ENCODE data around the gene GRIK4.

The GRIK4 gene

GRCh38 chr11:120635136-120635810 is 123.7 kb downstream of the GRIK4 start:
- Histone ChIP-seq H3K4me3 (ENCODE audit: low read length) (no peak overlapping the region), H3K79me2 (ENCODE audit: control insufficient read depth, low read length) (no peaks in the 10 kb centered on the region), H3K9me3 (ENCODE audit: control insufficient read depth, insufficient read depth, low read length) (no peaks in the 10 kb centered on the region), H3K4me2 (ENCODE audit: low read length) (no peak overlapping the region), H3K4me1 (ENCODE audit: control insufficient read depth, low read length) (no peaks in the 10 kb centered on the region), H3K36me3 (ENCODE audit: control insufficient read depth, low read length) (no peaks in the 10 kb centered on the region), H3K27me3 (ENCODE audit: control insufficient read depth, low read length) (no peaks in the 10 kb centered on the region), H4K20me1 (ENCODE audit: control insufficient read depth, insufficient read depth, low read depth, low read length) (no peaks in the 10 kb centered on the region), H3F3A (ENCODE audit: control insufficient read depth, insufficient read depth) (no peaks in the 10 kb centered on the region), H3K9me2 (replicated peaks; ENCODE audit: control insufficient read depth, low read length) (no peaks in the 10 kb centered on the region), H3K27ac (ENCODE audit: low read depth, low read length) (no peak overlapping the region)
- TF ChIP-seq EZH2phosphoT487 (IDR thresholded peaks at IDR 0.05; ENCODE audit: borderline replicate concordance, low read length) (no peak), CTCF (IDR thresholded peaks at IDR 0.05; ENCODE audit: low read depth, low read length, poor library complexity, severe bottlenecking) (no peak)

- TF ChIP-seq EZH2phosphoT487 (IDR thresholded peaks at IDR 0.05; ENCODE audit: borderline replicate concordance, low read length) (no peak), CTCF (IDR thresholded peaks at IDR 0.05; ENCODE audit: low read depth, low read length, poor library complexity, severe bottlenecking) (no peak)
- no peaks in the 10 kb centered on the region for H3K27me3 ChIP-seq (ENCODE audit: control insufficient read depth, low read length)
- H3K79me2 ChIP-seq (ENCODE audit: control insufficient read depth, low read length) = no peaks in the 10 kb centered on the region
- no peak overlapping the region for H3K4me2 ChIP-seq (ENCODE audit: low read length)
- no peaks in the 10 kb centered on the region for H4K20me1 ChIP-seq (ENCODE audit: control insufficient read depth, insufficient read depth, low read depth, low read length)
- H3F3A ChIP-seq (ENCODE audit: control insufficient read depth, insufficient read depth) = no peaks in the 10 kb centered on the region
- H3K9me3 ChIP-seq (ENCODE audit: control insufficient read depth, insufficient read depth, low read length) = no peaks in the 10 kb centered on the region
- no peak overlapping the region for H3K27ac ChIP-seq (ENCODE audit: low read depth, low read length)
- H3K4me1 ChIP-seq (ENCODE audit: control insufficient read depth, low read length) = no peaks in the 10 kb centered on the region
- H3K4me3 ChIP-seq (ENCODE audit: low read length) = no peak overlapping the region
- H3K9me2 ChIP-seq (replicated peaks; ENCODE audit: control insufficient read depth, low read length) = no peaks in the 10 kb centered on the region
- no peaks in the 10 kb centered on the region for H3K36me3 ChIP-seq (ENCODE audit: control insufficient read depth, low read length)
These were observed 125.6 kb downstream of the GRIK4 start for GRCh38 chr11:120637131-120637530.

GRCh38 chr11:120642196-120642894 is 130.8 kb downstream of the GRIK4 start:
- TF ChIP-seq EZH2phosphoT487 (IDR thresholded peaks at IDR 0.05; ENCODE audit: borderline replicate concordance, low read length) (no peak), CTCF (IDR thresholded peaks at IDR 0.05; ENCODE audit: low read depth, low read length, poor library complexity, severe bottlenecking) (no peak)
- Histone ChIP-seq H3K27ac (ENCODE audit: low read depth, low read length) (no peak overlapping the region), H3K4me3 (ENCODE audit: low read length) (no peak overlapping the region), H3F3A (ENCODE audit: control insufficient read depth, insufficient read depth) (no peaks in the 10 kb centered on the region), H3K4me2 (ENCODE audit: low read length) (no peak overlapping the region), H3K27me3 (ENCODE audit: control insufficient read depth, low read length) (no peaks in the 10 kb centered on the region; the same call in 1 of the 2 replicates), H3K79me2 (ENCODE audit: control insufficient read depth, low read length) (no peaks in the 10 kb centered on the region), H3K9me2 (replicated peaks; ENCODE audit: control insufficient read depth, low read length) (no peaks in the 10 kb centered on the region), H3K9me3 (ENCODE audit: control insufficient read depth, insufficient read depth, low read length) (no peaks in the 10 kb centered on the region), H3K4me1 (ENCODE audit: control insufficient read depth, low read length) (no peaks in the 10 kb centered on the region), H3K36me3 (ENCODE audit: control insufficient read depth, low read length) (no peaks in the 10 kb centered on the region), H4K20me1 (ENCODE audit: control insufficient read depth, insufficient read depth, low read depth, low read length) (no peaks in the 10 kb centered on the region)

Data from DOHH2 (cell line).